Measurements from ENCODE around the gene CYP1B1. TPM values are rescaled to one million over a fixed set of nuclear protein-coding genes. Genes with fewer than 3 reads are reported as not detected.

Gene CYP1B1
- polyA plus RNA-seq, 1 donor (not counting 4 experiments of a cell fraction or from before 2014, with no cell fraction given), result 1.6 TPM

DNA sequence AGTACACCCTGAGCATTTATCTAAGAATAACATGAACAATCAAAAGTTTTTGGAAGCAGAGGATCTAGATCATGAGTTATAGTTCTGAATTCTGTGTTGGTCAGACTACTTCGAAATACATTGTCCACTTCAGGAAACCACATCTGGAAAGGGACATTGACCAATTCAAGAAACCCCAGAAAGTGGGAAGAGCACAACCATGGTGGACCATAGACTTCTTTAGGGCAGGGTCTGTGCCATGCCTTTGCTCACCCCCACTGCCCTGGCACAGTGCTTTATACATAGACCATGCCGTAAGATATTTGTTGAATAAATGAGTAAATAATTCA lies 44.3 kb upstream of the CYP1B1 start:
- Histone ChIP-seq H4K20me1 (ENCODE audit: control insufficient read depth, extremely low read depth, insufficient read depth, low read length) (no peaks in the 10 kb centered on the region), H3K9me3 (ENCODE audit: control insufficient read depth, low read depth, low read length) (no peaks in the 10 kb centered on the region), H3K9me1 (ENCODE audit: control insufficient read depth, extremely low read depth, insufficient read depth, low read length) (no peaks in the 10 kb centered on the region), H3K36me3 (ENCODE audit: control insufficient read depth in 2 of 2, extremely low read depth in 1 of 2, insufficient read depth in 2 of 2, low read length in 2 of 2) (no peaks in the 10 kb centered on the region), H3K4me2 (ENCODE audit: control insufficient read depth, extremely low read depth, insufficient read depth, low read depth, low read length) (no peak overlapping the region), H3K27ac (ENCODE audit: control insufficient read depth, insufficient read depth, low read length) (no peak overlapping the region), H3K9ac (ENCODE audit: control insufficient read depth, extremely low read depth, insufficient read depth, low read length) (no peak overlapping the region), H3K27me3 (ENCODE audit: control insufficient read depth, extremely low read depth, insufficient read depth, low read length) (no peaks in the 10 kb centered on the region), H3K79me2 (ENCODE audit: control insufficient read depth, insufficient read depth, low read length) (no peaks in the 10 kb centered on the region), H2AFZ (ENCODE audit: control insufficient read depth, low read length) (no peak overlapping the region), H3K4me1 (ENCODE audit: control insufficient read depth, extremely low read depth, insufficient read depth, low read length) (peaks cover 24% of the 10 kb centered on the region), H3K4me3 (ENCODE audit: control insufficient read depth in 2 of 3, extremely low read depth in 1 of 3, insufficient read depth in 2 of 3, low read depth in 1 of 3, low read length in 3 of 3) (no peak overlapping the region)
- DNase-seq (ENCODE audit: low read depth, low spot score) (no peak), FAIRE-seq (no peak)
- dilution Hi-C loops (cut with MboI; ENCODE audit: extremely low pct_ligation_motif_present, low sequenced_read_pairs), result no loop called here
- no peak for TF ChIP-seq EZH2 (IDR thresholded peaks at IDR 0.05; ENCODE audit: low read length)
- TF ChIP-seq, protein P1, sequence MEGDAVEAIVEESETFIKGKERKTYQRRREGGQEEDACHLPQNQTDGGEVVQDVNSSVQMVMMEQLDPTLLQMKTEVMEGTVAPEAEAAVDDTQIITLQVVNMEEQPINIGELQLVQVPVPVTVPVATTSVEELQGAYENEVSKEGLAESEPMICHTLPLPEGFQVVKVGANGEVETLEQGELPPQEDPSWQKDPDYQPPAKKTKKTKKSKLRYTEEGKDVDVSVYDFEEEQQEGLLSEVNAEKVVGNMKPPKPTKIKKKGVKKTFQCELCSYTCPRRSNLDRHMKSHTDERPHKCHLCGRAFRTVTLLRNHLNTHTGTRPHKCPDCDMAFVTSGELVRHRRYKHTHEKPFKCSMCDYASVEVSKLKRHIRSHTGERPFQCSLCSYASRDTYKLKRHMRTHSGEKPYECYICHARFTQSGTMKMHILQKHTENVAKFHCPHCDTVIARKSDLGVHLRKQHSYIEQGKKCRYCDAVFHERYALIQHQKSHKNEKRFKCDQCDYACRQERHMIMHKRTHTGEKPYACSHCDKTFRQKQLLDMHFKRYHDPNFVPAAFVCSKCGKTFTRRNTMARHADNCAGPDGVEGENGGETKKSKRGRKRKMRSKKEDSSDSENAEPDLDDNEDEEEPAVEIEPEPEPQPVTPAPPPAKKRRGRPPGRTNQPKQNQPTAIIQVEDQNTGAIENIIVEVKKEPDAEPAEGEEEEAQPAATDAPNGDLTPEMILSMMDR (optimal IDR thresholded peaks at IDR 0.05 in 1 of 3, IDR thresholded peaks at IDR 0.05 in 1 of 3, conservative IDR thresholded peaks at IDR 0.05 in 1 of 3; ENCODE audit: extremely low read depth in 1 of 3, insufficient read depth in 2 of 3, low read length in 3 of 3), result no peak

DNA sequence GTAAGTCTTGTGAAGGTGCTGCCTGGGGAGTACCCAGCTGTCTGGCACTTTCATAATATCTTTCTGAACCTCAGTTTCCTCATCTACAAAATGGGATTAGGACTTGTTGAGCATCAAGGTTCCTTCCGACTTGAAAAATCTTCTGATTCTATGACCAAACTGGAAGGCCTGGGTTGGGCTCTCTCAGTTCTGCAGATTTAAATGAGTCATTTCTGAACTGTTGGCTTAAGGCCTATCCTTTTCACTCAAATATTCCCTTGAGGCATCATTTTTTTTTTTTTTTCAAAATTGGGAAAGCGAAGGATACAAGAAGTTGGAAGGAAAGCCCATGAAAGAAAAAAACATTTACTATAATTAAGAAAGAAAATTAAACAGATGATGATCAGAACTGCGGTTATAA lies 40.8 kb upstream of the CYP1B1 start:
- no peaks in the 10 kb centered on the region for H3K79me2 ChIP-seq (ENCODE audit: control insufficient read depth, insufficient read depth, low read length)
- dilution Hi-C loops (cut with MboI; ENCODE audit: extremely low pct_ligation_motif_present, low sequenced_read_pairs), result no loop called here
- H3K4me3 ChIP-seq (ENCODE audit: control insufficient read depth in 2 of 3, extremely low read depth in 1 of 3, insufficient read depth in 2 of 3, low read depth in 1 of 3, low read length in 3 of 3), result no peak overlapping the region
- peak overlapping the region; percentile 38 for H2AFZ ChIP-seq (ENCODE audit: control insufficient read depth, low read length)
- H3K9ac ChIP-seq (ENCODE audit: control insufficient read depth, extremely low read depth, insufficient read depth, low read length), result no peak overlapping the region
- peaks cover 24% of the 10 kb centered on the region for H3K4me1 ChIP-seq (ENCODE audit: control insufficient read depth, extremely low read depth, insufficient read depth, low read length)
- FAIRE-seq (peak; percentile 82), DNase-seq (ENCODE audit: low read depth, low spot score) (no peak)
- no peaks in the 10 kb centered on the region for H3K9me3 ChIP-seq (ENCODE audit: control insufficient read depth, low read depth, low read length)
- H3K9me1 ChIP-seq (ENCODE audit: control insufficient read depth, extremely low read depth, insufficient read depth, low read length), result no peaks in the 10 kb centered on the region
- peak overlapping the region; percentile 22 for H3K4me2 ChIP-seq (ENCODE audit: control insufficient read depth, extremely low read depth, insufficient read depth, low read depth, low read length)
- H3K27ac ChIP-seq (ENCODE audit: control insufficient read depth, insufficient read depth, low read length), result no peak overlapping the region
- H3K36me3 ChIP-seq (ENCODE audit: control insufficient read depth in 2 of 2, extremely low read depth in 1 of 2, insufficient read depth in 2 of 2, low read length in 2 of 2), result no peaks in the 10 kb centered on the region
- no peaks in the 10 kb centered on the region for H4K20me1 ChIP-seq (ENCODE audit: control insufficient read depth, extremely low read depth, insufficient read depth, low read length)
- H3K27me3 ChIP-seq (ENCODE audit: control insufficient read depth, extremely low read depth, insufficient read depth, low read length), result no peaks in the 10 kb centered on the region
- no peak for TF ChIP-seq EZH2 (IDR thresholded peaks at IDR 0.05; ENCODE audit: low read length)
- TF ChIP-seq, protein P1 (optimal IDR thresholded peaks at IDR 0.05 in 1 of 3, IDR thresholded peaks at IDR 0.05 in 1 of 3, conservative IDR thresholded peaks at IDR 0.05 in 1 of 3; ENCODE audit: extremely low read depth in 1 of 3, insufficient read depth in 2 of 3, low read length in 3 of 3), result no peak
